ENCODE measurements around the gene FAM174B.

The FAM174B gene

GRCh38 chr15:92651877-92652575 lies 3.5 kb downstream of the FAM174B start:
- Histone ChIP-seq H3K27me3 (ENCODE audit: insufficient read depth, low read length, poor library complexity, severe bottlenecking) (peaks cover 15% of the 10 kb centered on the region), H2AFZ (ENCODE audit: low read length) (no peak overlapping the region), H3F3A (ENCODE audit: low read depth) (no peaks in the 10 kb centered on the region), H4K20me1 (ENCODE audit: insufficient read depth, low read length, poor library complexity, severe bottlenecking) (no peaks in the 10 kb centered on the region), H3K9me3 (ENCODE audit: insufficient read depth, low read depth, low read length) (no peaks in the 10 kb centered on the region; the same call in 1 of the 2 replicates), H3K4me1 (ENCODE audit: insufficient read depth, low read length, poor library complexity, severe bottlenecking) (no peaks in the 10 kb centered on the region), H3K4me2 (ENCODE audit: low read depth, low read length, poor library complexity, severe bottlenecking) (no peak overlapping the region), H3K9ac (ENCODE audit: low read depth, low read length, poor library complexity, severe bottlenecking) (no peak overlapping the region), H3K4me3 (ENCODE audit: low read length, poor library complexity, severe bottlenecking) (no peak overlapping the region), H3K9me2 (replicated peaks; ENCODE audit: low read depth, low read length) (no peaks in the 10 kb centered on the region), H3K79me2 (ENCODE audit: insufficient read depth, low read length) (no peaks in the 10 kb centered on the region), H3K36me3 (ENCODE audit: insufficient read depth, low read length) (no peaks in the 10 kb centered on the region)
- no peak for TF ChIP-seq CTCF (conservative IDR thresholded peaks at IDR 0.05; ENCODE audit: low read length)
- no peak for TF ChIP-seq EZH2phosphoT487 (IDR thresholded peaks at IDR 0.05; ENCODE audit: borderline replicate concordance)

GRCh38 chr15:92650966-92651365 lies 4.6 kb downstream of the FAM174B start:
- no peaks in the 10 kb centered on the region for H3K79me2 ChIP-seq (ENCODE audit: insufficient read depth, low read length)
- H3K36me3 ChIP-seq (ENCODE audit: insufficient read depth, low read length) = no peaks in the 10 kb centered on the region
- H3K4me3 ChIP-seq (ENCODE audit: low read length, poor library complexity, severe bottlenecking) = no peak overlapping the region
- TF ChIP-seq CTCF (conservative IDR thresholded peaks at IDR 0.05; ENCODE audit: low read length) (no peak), EZH2phosphoT487 (IDR thresholded peaks at IDR 0.05; ENCODE audit: borderline replicate concordance) (no peak)
- H3K9ac ChIP-seq (ENCODE audit: low read depth, low read length, poor library complexity, severe bottlenecking) = no peak overlapping the region
- no peaks in the 10 kb centered on the region; the same call in 1 of the 2 replicates for H3K9me3 ChIP-seq (ENCODE audit: insufficient read depth, low read depth, low read length)
- H3K9me2 ChIP-seq (replicated peaks; ENCODE audit: low read depth, low read length) = no peaks in the 10 kb centered on the region
- H4K20me1 ChIP-seq (ENCODE audit: insufficient read depth, low read length, poor library complexity, severe bottlenecking) = no peaks in the 10 kb centered on the region
- no peaks in the 10 kb centered on the region for H3K4me1 ChIP-seq (ENCODE audit: insufficient read depth, low read length, poor library complexity, severe bottlenecking)
- peaks cover 4% of the 10 kb centered on the region for H3K27me3 ChIP-seq (ENCODE audit: insufficient read depth, low read length, poor library complexity, severe bottlenecking)
- H3K4me2 ChIP-seq (ENCODE audit: low read depth, low read length, poor library complexity, severe bottlenecking) = no peak overlapping the region
- H3F3A ChIP-seq (ENCODE audit: low read depth) = no peaks in the 10 kb centered on the region
- no peak overlapping the region for H2AFZ ChIP-seq (ENCODE audit: low read length)

- Histone ChIP-seq H3K27me3 (ENCODE audit: insufficient read depth, low read length, poor library complexity, severe bottlenecking) (no peaks in the 10 kb centered on the region), H3K79me2 (ENCODE audit: insufficient read depth, low read length) (no peaks in the 10 kb centered on the region), H4K20me1 (ENCODE audit: insufficient read depth, low read length, poor library complexity, severe bottlenecking) (no peaks in the 10 kb centered on the region), H3K4me1 (ENCODE audit: insufficient read depth, low read length, poor library complexity, severe bottlenecking) (no peaks in the 10 kb centered on the region), H2AFZ (ENCODE audit: low read length) (no peak overlapping the region), H3K4me3 (ENCODE audit: low read length, poor library complexity, severe bottlenecking) (no peak overlapping the region), H3K9me3 (ENCODE audit: insufficient read depth, low read depth, low read length) (no peaks in the 10 kb centered on the region; the same call in 1 of the 2 replicates), H3K9ac (ENCODE audit: low read depth, low read length, poor library complexity, severe bottlenecking) (no peak overlapping the region), H3K36me3 (ENCODE audit: insufficient read depth, low read length) (no peaks in the 10 kb centered on the region), H3F3A (ENCODE audit: low read depth) (no peaks in the 10 kb centered on the region), H3K4me2 (ENCODE audit: low read depth, low read length, poor library complexity, severe bottlenecking) (no peak overlapping the region), H3K9me2 (replicated peaks; ENCODE audit: low read depth, low read length) (no peaks in the 10 kb centered on the region)
- no peak for TF ChIP-seq EZH2phosphoT487 (IDR thresholded peaks at IDR 0.05; ENCODE audit: borderline replicate concordance)
- no peak for TF ChIP-seq CTCF (conservative IDR thresholded peaks at IDR 0.05; ENCODE audit: low read length)
Measured at GRCh38 chr15:92650256-92650655, 5.3 kb downstream of the FAM174B start.
